Measurements from ENCODE around the gene LMOD3. TPM values are rescaled to one million over a fixed set of nuclear protein-coding genes. Genes with fewer than 3 reads are reported as not detected.

Gene LMOD3
- total RNA-seq, 1 donor from 2014 or later: 0.12 TPM

DNA sequence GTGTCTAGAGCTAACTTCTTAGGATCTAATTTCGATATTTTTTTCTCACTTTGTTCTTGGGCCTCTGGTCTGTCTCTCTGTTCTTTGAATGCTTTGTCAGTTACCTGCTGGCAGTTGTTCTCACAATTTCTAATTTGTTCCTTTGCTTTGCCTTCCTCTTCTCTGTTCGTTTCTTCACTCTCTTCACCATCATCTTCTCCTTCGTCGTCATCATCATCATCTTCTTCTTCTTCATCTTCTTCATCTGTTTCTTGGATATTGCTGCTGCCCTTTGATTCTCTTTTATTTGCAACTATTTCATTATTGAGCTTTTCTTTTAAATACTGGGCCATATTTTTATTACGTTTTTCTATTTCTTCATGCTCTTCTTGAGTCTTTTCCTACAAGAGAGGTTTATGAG, 2.7 kb downstream of the LMOD3 start:
- intact Hi-C loops (cut with DNase I): no loop called here
- Histone ChIP-seq H3K4me1 (no peaks in the 10 kb centered on the region), H3K36me3 (no peaks in the 10 kb centered on the region), H3K27me3 (ENCODE audit: low read depth) (no peaks in the 10 kb centered on the region), H3K27ac (no peak overlapping the region), H3K9me3 (no peaks in the 10 kb centered on the region), H3K4me3 (no peak overlapping the region)
- no peak for ATAC-seq
- TF ChIP-seq, protein P1, sequence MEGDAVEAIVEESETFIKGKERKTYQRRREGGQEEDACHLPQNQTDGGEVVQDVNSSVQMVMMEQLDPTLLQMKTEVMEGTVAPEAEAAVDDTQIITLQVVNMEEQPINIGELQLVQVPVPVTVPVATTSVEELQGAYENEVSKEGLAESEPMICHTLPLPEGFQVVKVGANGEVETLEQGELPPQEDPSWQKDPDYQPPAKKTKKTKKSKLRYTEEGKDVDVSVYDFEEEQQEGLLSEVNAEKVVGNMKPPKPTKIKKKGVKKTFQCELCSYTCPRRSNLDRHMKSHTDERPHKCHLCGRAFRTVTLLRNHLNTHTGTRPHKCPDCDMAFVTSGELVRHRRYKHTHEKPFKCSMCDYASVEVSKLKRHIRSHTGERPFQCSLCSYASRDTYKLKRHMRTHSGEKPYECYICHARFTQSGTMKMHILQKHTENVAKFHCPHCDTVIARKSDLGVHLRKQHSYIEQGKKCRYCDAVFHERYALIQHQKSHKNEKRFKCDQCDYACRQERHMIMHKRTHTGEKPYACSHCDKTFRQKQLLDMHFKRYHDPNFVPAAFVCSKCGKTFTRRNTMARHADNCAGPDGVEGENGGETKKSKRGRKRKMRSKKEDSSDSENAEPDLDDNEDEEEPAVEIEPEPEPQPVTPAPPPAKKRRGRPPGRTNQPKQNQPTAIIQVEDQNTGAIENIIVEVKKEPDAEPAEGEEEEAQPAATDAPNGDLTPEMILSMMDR (IDR thresholded peaks at IDR 0.05): no peak
- no peak for DNase-seq

DNA sequence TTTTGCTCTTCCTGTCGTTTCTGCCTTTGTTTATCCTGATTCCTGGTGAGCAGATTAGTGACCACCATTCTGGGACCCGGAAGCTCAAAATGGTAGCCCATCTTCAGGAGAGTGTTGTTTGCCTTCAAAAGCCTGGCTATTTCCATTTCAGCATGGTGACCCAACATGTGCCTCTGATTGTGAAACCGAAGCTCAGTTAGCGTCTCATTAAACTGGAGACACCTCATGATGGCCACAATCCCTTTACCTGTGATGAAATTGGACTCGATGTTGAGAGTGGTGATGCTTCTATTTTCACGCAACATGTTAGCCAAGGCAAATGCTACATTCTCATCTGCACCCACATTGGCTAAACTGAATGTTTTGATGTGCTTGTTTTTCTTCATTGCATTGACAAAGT, 3.3 kb downstream of the LMOD3 start:
- no peaks in the 10 kb centered on the region for H3K27me3 ChIP-seq (ENCODE audit: low read depth)
- no peaks in the 10 kb centered on the region for H3K9me3 ChIP-seq
- no peak overlapping the region for H3K4me3 ChIP-seq
- ATAC-seq: no peak
- intact Hi-C loops (cut with DNase I): no loop called here
- no peaks in the 10 kb centered on the region for H3K4me1 ChIP-seq
- DNase-seq: no peak
- no peaks in the 10 kb centered on the region for H3K36me3 ChIP-seq
- TF ChIP-seq, protein P1 (IDR thresholded peaks at IDR 0.05): no peak
- no peak overlapping the region for H3K27ac ChIP-seq

DNA sequence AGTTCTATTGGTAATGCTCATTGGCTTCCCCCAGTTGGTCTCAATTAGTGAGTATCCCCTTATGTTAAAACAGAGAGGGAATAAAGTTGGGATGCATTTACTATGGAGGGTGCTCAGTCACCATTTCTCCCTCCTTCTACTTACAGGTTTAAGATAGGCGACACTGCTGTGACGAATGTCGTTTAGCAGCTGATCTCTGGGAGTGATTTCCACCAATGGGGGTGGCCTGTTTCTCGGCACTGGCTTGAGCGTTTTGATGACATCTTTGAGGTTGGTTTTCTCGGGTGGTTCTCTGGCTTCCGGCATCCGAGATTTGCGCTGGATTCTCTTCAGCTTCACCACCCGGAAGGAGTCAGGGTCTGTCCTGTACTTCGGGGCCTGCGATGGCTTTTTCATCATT, 3.8 kb downstream of the LMOD3 start:
- intact Hi-C loops (cut with DNase I): no loop called here
- H3K27me3 ChIP-seq (ENCODE audit: low read depth): no peaks in the 10 kb centered on the region
- H3K4me1 ChIP-seq: no peaks in the 10 kb centered on the region
- no peak overlapping the region for H3K4me3 ChIP-seq
- TF ChIP-seq, protein P1 (IDR thresholded peaks at IDR 0.05): no peak
- no peak for DNase-seq
- H3K36me3 ChIP-seq: no peaks in the 10 kb centered on the region
- no peaks in the 10 kb centered on the region for H3K9me3 ChIP-seq
- no peak overlapping the region for H3K27ac ChIP-seq
- no peak for ATAC-seq

DNA sequence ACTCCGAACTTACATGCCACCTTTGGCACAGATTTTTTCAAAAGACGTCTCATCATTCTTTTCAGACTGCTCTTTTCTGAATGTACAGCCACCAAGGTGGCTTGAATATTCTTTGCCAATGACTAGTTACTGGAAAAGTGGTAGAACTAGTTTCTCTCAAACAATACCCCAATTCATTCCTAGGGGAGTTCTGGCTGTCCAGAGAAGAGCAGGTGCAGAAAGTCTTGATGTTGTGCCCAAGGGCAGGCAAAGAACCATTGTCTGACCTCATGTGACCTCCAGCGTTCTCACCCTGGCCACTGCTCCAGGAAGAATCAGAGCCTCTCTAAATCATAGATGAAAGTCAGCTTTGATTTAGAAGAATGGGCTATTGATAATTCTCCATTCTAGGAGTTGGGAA, 5.5 kb downstream of the LMOD3 start:
- intact Hi-C loops (cut with DNase I): no loop called here
- Histone ChIP-seq H3K36me3 (no peaks in the 10 kb centered on the region), H3K9me3 (no peaks in the 10 kb centered on the region), H3K27me3 (ENCODE audit: low read depth) (no peaks in the 10 kb centered on the region), H3K27ac (no peak overlapping the region), H3K4me3 (no peak overlapping the region), H3K4me1 (no peaks in the 10 kb centered on the region)
- TF ChIP-seq, protein P1 (IDR thresholded peaks at IDR 0.05): no peak
- no peak for DNase-seq
- ATAC-seq: no peak

DNA sequence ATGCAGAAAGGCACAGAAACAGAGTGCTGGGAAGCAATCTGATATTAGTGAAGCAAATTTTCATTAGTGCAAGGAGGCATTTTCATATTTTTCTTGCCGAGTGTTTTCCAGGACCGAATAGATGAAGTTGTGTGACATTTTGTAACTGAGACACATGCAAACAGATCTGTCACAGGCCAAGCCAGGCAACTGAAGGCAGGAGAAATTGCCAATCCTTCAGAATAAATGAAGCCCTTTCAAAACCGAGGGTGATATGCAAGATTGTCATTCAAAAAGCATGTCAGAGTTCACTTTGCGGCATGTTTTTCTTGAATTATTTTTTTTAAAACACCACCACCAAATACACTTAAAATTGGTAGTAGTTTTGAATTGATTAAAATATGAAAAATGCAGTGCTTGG, 6.2 kb downstream of the LMOD3 start:
- intact Hi-C loops (cut with DNase I): no loop called here
- Histone ChIP-seq H3K27ac (no peak overlapping the region), H3K9me3 (no peaks in the 10 kb centered on the region), H3K4me3 (no peak overlapping the region), H3K27me3 (ENCODE audit: low read depth) (no peaks in the 10 kb centered on the region), H3K4me1 (no peaks in the 10 kb centered on the region), H3K36me3 (no peaks in the 10 kb centered on the region)
- TF ChIP-seq, protein P1 (IDR thresholded peaks at IDR 0.05): no peak
- ATAC-seq: no peak
- DNase-seq: no peak

DNA sequence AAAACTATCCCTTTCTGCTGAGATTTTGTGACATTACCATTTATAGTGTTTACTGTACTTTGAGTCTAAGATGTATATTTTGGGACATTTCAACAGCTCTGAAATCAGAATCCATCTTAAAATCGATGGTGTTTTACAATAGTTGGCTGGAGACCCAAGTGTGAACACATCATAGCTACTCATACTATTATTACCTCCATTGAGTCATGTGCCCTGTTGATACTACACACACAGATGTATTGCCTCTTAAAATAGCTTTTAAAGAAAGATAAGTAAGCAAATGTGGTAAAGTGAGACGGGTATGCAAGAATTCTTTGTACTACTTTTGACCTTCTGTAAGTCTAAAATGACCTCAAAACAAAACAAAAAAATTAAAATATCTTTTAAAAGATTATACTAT, 6.7 kb downstream of the LMOD3 start:
- Histone ChIP-seq H3K9me3 (no peaks in the 10 kb centered on the region), H3K4me1 (no peaks in the 10 kb centered on the region), H3K27ac (no peak overlapping the region), H3K27me3 (ENCODE audit: low read depth) (no peaks in the 10 kb centered on the region), H3K4me3 (no peak overlapping the region), H3K36me3 (no peaks in the 10 kb centered on the region)
- intact Hi-C loops (cut with DNase I): no loop called here
- no peak for DNase-seq
- ATAC-seq: no peak
- TF ChIP-seq, protein P1 (IDR thresholded peaks at IDR 0.05): no peak
